ENCODE results near the gene LIN7A.

LIN7A gene

DNA sequence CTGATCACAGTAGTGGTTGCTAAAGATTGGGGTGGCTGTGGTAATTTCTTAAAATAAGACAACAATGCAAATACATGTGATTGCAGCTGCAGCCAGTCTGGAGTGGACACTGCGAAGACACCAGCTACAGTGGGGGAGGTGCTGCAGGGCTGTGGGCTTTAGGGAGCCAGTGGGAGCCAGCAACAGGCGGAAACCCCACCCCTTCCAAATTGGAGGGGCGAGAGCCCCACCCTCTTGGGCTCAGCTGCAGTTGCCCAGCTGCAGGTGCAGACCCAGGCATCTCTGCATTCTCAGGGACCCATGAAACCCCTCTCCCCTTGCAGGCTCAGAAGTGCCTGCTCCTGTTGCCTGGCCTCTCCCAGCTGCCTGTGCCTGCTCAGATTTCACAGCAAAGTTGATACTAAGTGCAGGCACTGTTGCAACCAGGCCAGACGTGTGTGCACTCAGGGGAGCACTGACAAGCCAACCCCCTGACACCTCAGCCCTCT, 116.2 kb downstream of the LIN7A start:
- Histone ChIP-seq H3K4me3 (ENCODE audit: low read depth, low read length) (no peak overlapping the region), H3K27me3 (no peaks in the 10 kb centered on the region), H3K4me1 (peaks cover 5% of the 10 kb centered on the region), H3K9me3 (no peaks in the 10 kb centered on the region), H3K36me3 (no peaks in the 10 kb centered on the region)
- peak; percentile 12 for DNase-seq
- TF ChIP-seq, protein P1, sequence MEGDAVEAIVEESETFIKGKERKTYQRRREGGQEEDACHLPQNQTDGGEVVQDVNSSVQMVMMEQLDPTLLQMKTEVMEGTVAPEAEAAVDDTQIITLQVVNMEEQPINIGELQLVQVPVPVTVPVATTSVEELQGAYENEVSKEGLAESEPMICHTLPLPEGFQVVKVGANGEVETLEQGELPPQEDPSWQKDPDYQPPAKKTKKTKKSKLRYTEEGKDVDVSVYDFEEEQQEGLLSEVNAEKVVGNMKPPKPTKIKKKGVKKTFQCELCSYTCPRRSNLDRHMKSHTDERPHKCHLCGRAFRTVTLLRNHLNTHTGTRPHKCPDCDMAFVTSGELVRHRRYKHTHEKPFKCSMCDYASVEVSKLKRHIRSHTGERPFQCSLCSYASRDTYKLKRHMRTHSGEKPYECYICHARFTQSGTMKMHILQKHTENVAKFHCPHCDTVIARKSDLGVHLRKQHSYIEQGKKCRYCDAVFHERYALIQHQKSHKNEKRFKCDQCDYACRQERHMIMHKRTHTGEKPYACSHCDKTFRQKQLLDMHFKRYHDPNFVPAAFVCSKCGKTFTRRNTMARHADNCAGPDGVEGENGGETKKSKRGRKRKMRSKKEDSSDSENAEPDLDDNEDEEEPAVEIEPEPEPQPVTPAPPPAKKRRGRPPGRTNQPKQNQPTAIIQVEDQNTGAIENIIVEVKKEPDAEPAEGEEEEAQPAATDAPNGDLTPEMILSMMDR (IDR thresholded peaks at IDR 0.05; ENCODE audit: low read depth, low read length), result no peak

DNA sequence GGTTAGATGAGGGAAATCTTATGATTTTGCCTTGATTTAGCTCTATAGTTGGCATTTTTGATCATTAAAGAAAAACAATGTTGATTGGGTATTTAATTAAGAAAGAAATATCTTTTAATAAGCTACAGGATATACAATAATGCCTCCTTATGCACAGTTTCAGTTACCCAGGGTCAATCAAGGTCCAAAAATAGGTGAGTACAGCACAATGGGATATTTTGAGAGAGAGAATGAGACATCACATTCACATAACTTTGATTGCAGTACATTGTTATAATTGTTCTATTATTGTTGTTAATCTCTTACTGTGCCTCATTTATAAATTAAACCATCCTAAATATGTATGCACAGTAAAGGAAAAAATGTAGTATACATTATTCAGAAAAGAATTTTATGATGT, 118.9 kb downstream of the LIN7A start:
- DNase-seq, result no peak
- H3K36me3 ChIP-seq, result no peaks in the 10 kb centered on the region
- no peak overlapping the region for H3K4me3 ChIP-seq (ENCODE audit: low read depth, low read length)
- peaks cover 5% of the 10 kb centered on the region for H3K4me1 ChIP-seq
- TF ChIP-seq, protein P1 (IDR thresholded peaks at IDR 0.05; ENCODE audit: low read depth, low read length), result no peak
- no peaks in the 10 kb centered on the region for H3K27me3 ChIP-seq
- H3K9me3 ChIP-seq, result no peaks in the 10 kb centered on the region

DNA sequence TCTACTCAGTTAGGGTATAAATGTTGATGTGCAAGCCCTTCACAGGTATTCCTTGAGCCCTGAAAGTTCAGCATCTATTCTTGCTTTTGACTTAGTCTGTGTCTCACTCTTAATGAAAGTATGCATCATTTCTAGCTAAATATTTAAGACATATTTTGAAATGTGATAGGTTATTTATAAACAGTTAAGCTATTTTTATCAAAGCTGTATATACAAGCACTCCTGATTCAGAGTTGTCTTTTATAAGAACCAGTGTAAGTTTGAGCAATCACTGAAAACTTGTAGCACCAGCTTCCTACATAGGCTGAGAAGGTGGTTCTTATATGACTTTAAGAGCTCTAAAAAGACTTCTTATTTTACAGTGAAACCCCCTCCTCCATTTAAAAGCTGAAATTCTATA, 122.4 kb downstream of the LIN7A start:
- no peaks in the 10 kb centered on the region for H3K27me3 ChIP-seq

DNA sequence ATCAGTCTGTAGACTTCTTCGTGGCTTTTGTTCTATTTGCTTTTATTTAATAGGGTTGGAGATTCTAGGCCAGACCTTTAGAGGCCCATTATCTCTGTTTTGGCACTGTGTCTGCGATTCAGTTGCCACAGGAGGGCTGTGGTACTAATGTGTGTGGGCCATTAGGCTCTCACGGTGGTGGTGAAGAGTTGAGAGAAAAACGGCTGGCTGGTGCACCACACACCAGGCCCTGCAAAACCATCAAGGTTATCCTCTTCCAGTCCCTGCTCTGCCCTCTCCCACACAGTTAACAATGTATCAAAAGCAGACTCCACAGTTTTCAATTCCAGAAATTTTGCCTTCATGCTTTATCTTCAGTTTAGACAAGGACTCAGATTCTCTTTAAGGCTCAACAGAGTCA, 123.3 kb downstream of the LIN7A start:
- Histone ChIP-seq H3K4me3 (ENCODE audit: low read depth, low read length) (no peak overlapping the region), H3K9me3 (no peaks in the 10 kb centered on the region), H3K36me3 (no peaks in the 10 kb centered on the region), H3K4me1 (peaks cover 2% of the 10 kb centered on the region; the same call in 1 of the 2 replicates), H3K27me3 (no peaks in the 10 kb centered on the region)
- peak; percentile 16 for DNase-seq
- TF ChIP-seq, protein P1 (IDR thresholded peaks at IDR 0.05; ENCODE audit: low read depth, low read length), result no peak

More for the DNA sequence above, 122.4 kb downstream of the LIN7A start:
- H3K9me3 ChIP-seq, result no peaks in the 10 kb centered on the region
- no peak overlapping the region for H3K4me3 ChIP-seq (ENCODE audit: low read depth, low read length)
- H3K4me1 ChIP-seq, result peaks cover 7% of the 10 kb centered on the region
- no peak for DNase-seq
- no peaks in the 10 kb centered on the region for H3K36me3 ChIP-seq
- TF ChIP-seq, protein P1 (IDR thresholded peaks at IDR 0.05; ENCODE audit: low read depth, low read length), result no peak

DNA sequence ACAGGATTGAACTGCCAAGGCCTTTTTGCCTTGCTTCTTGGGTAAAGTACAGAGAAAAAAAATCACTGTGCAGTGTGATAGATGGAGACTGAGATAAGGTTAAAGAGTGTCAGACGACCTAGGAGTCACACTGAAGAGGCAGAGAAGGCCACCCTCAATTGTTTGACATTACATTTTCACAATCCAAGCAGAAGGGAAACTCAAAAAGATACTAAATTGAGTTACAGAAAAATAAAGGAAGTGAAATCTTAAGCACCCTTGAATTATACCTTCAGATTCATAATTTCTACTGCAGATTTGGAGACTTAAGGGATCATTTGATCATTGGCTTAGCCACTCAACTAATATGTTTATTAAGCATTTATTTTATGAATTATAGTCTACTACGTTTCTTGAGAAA, 123.9 kb downstream of the LIN7A start:
- Histone ChIP-seq H3K4me1 (peaks cover 2% of the 10 kb centered on the region; the same call in 1 of the 2 replicates), H3K27me3 (no peaks in the 10 kb centered on the region), H3K4me3 (ENCODE audit: low read depth, low read length) (no peak overlapping the region), H3K36me3 (no peaks in the 10 kb centered on the region; the same call in 1 of the 2 replicates), H3K9me3 (no peaks in the 10 kb centered on the region)
- DNase-seq, result no peak
- TF ChIP-seq, protein P1 (IDR thresholded peaks at IDR 0.05; ENCODE audit: low read depth, low read length), result no peak

DNA sequence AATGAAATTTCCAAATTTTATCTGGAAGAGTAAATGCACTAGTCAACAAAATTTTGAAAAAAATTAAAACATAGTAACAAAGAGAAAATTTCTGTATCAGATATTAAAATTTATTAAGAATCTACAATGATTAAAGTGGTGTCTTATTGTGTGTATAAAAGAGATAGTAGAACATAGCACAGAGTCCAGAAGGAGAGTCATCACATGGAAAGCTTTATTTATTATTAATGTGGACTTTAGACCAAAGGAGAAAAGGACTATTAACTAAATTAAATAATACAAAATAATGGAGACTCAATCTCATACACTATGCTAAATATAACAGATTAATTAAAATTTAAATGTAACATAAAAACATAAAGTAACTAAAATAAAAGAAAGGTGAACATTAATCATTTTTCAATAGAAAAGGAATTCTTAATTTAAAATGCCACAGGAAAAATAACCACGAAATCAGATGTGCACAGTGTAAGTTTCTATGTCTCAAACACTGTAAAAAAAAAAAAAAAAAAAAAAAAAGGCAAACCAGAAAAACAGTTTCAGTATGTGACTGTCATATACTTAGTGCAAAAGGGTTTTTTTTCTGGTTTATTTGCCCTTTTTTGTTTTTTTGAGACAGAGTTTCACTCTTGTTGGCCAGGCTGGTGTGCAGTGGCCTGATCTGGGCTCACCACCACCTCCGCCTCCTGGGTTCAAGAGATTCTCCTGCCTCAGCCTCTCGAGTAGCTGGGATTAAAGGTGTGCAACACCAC, 125.6 kb downstream of the LIN7A start:
- H3K27me3 ChIP-seq, result no peaks in the 10 kb centered on the region
- peaks cover 2% of the 10 kb centered on the region; the same call in 1 of the 2 replicates for H3K4me1 ChIP-seq
- no peaks in the 10 kb centered on the region for H3K9me3 ChIP-seq
- TF ChIP-seq, protein P1 (IDR thresholded peaks at IDR 0.05; ENCODE audit: low read depth, low read length), result no peak
- no peaks in the 10 kb centered on the region; the same call in 1 of the 2 replicates for H3K36me3 ChIP-seq
- no peak for DNase-seq
- no peak overlapping the region for H3K4me3 ChIP-seq (ENCODE audit: low read depth, low read length)

Data from BE2C (cell line).